GM12865 (cell line): ENCODE measurements around the gene TPBGL.

Experiments used
- DNase-seq: peaks from one replicate; pipeline ENCODE4 v3.0.0; 2010; ENCODE audit warnings: low read depth
- H3K4me3 ChIP-seq: 2 replicates; pipeline ENCODE4 v1.5.1; 2011; ENCODE audit warnings: mild to moderate bottlenecking, low read depth, low read length, control low read depth
- TF ChIP-seq, protein P1 (sequence below): IDR thresholded peaks from 2 replicates; pipeline ENCODE4 v1.5.1; 2011; ENCODE audit warnings: low read length, control low read depth, low read depth, inconsistent platforms; ENCODE audit not compliant: insufficient read depth; ENCODE audit errors: missing control alignments

The TPBGL gene

GRCh38 chr11:75281469-75282095, 41.0 kb downstream of the TPBGL start:
- H3K4me3 ChIP-seq, result no peak overlapping the region
- no peak for DNase-seq
- TF ChIP-seq, protein P1, sequence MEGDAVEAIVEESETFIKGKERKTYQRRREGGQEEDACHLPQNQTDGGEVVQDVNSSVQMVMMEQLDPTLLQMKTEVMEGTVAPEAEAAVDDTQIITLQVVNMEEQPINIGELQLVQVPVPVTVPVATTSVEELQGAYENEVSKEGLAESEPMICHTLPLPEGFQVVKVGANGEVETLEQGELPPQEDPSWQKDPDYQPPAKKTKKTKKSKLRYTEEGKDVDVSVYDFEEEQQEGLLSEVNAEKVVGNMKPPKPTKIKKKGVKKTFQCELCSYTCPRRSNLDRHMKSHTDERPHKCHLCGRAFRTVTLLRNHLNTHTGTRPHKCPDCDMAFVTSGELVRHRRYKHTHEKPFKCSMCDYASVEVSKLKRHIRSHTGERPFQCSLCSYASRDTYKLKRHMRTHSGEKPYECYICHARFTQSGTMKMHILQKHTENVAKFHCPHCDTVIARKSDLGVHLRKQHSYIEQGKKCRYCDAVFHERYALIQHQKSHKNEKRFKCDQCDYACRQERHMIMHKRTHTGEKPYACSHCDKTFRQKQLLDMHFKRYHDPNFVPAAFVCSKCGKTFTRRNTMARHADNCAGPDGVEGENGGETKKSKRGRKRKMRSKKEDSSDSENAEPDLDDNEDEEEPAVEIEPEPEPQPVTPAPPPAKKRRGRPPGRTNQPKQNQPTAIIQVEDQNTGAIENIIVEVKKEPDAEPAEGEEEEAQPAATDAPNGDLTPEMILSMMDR, result no peak

DNA sequence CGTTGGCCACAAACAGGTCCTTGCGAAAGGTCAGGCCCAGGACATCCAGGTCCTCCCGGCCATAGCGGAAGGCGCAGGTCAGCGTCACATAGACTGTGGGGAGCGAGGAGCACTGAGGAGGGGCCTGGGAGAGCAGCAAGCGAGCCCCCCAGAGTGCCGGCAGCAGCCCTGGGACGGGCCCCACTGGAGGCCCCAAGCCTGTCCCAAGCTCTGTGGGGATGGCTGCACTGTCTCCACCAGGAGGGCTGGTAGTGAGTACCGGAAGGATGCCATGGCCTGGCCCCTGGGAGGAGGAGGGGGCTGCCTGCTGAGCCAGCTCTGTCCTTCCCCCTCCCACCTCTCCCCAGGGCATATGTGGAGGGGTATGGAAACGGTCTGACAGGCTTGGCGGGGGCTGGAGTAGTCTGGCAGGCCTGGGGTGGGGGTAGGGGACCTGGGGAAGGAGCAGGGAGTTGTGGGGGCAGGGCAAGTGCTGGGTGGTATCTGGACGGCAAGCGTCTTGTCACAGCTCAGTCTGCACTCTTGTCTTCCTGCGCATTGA, 42.9 kb downstream of the TPBGL start:
- DNase-seq, result no peak
- TF ChIP-seq, protein P1, result no peak
- H3K4me3 ChIP-seq, result no peak overlapping the region

DNA sequence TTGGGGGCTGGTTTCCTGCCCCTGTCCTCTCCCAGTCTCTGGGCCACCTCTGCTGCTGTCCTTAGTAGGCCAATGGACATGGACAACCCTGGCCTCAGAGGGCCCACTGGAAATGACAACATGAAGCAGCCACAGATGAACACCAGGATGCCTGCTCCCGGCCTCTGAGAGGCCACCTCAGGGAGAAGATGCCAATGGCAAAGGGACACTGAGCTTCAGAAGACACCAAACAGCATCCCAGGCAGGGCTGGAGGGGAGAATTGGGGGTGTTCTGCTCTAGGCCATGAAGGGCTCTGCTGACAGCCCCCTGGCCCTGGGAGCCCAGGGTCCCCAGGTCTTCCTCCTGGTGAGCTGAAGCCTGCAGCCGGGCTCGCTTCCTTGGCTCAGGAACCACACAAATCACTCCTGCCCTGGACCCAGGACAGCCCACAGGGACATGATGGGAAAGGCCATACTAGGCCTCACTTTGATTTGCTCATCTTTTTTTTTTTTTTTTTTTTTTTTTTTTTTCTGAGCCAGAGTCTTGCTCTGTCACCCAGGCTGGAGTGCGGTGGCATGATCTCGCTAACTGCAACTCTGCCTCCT, 45.3 kb downstream of the TPBGL start:
- no peak overlapping the region for H3K4me3 ChIP-seq
- TF ChIP-seq, protein P1, result no peak
- DNase-seq, result no peak

DNA sequence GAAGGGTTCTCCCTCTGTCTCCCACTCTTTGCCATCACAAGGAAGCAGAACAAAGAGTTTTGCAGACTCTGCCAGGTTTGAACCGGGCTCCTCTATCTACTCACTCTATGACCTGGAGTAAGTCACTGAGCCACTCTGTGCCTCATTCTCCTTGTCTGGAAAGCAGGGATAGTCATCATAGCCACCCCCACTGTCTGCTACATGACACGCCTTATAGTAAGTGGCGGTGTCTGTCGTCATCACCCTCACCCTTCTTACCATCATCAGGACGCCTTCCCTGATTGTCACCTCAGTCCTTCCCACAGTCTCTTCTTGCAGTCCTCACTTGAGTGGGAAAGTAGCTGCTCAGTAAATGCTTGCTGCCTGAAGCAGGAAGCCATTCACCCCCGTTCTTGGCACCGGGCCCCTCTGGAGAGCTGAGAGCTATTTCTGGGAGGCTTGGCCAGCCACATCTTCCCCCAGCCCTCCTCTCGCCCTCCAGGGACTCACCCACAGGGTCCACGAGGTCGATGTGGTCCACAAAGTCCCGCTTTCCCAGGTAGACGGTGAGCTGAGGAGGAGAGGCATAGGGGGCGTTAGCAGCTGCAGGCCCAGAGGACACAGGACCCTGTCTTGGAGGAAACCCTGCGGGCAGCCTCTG, 46.4 kb downstream of the TPBGL start:
- no peak for DNase-seq
- no peak overlapping the region for H3K4me3 ChIP-seq
- TF ChIP-seq, protein P1, result no peak

- TF ChIP-seq, protein P1, result no peak
- H3K4me3 ChIP-seq, result no peak overlapping the region
- DNase-seq, result no peak
Measured at GRCh38 chr11:75287579-75287978, 47.0 kb downstream of the TPBGL start.

GRCh38 chr11:75289511-75289760, 48.9 kb downstream of the TPBGL start:
- TF ChIP-seq, protein P1, result no peak
- H3K4me3 ChIP-seq, result no peak overlapping the region
- no peak for DNase-seq
